ENCODE measurements around the gene ZMYND8.

Gene ZMYND8

GRCh38 chr20:47352332-47353238 is 3.9 kb downstream of the ZMYND8 start:
- in situ Hi-C loops (cut with MboI; ENCODE audit: low sequenced_read_pairs, unreplicated experiment) = no loop called here
- no peak for DNase-seq (ENCODE audit: low spot score)
- no peak for TF ChIP-seq CTCF (IDR thresholded peaks at IDR 0.05; ENCODE audit: borderline replicate concordance, control extremely low read depth, extremely low read depth, insufficient read depth, missing control alignments)

GRCh38 chr20:47351643-47352331 is 4.7 kb downstream of the ZMYND8 start:
- DNase-seq (ENCODE audit: low spot score) = no peak
- TF ChIP-seq CTCF (IDR thresholded peaks at IDR 0.05; ENCODE audit: borderline replicate concordance, control extremely low read depth, extremely low read depth, insufficient read depth, missing control alignments) = no peak
- in situ Hi-C loops (cut with MboI; ENCODE audit: low sequenced_read_pairs, unreplicated experiment) = no loop called here

- in situ Hi-C loops (cut with MboI; ENCODE audit: low sequenced_read_pairs, unreplicated experiment) = no loop called here
Observed at GRCh38 chr20:47350691-47351545, 5.6 kb downstream of the ZMYND8 start.

GRCh38 chr20:47350181-47350550 is 6.3 kb downstream of the ZMYND8 start:
- DNase-seq (ENCODE audit: low spot score) = peak; percentile 38
- TF ChIP-seq CTCF (IDR thresholded peaks at IDR 0.05; ENCODE audit: borderline replicate concordance, control extremely low read depth, extremely low read depth, insufficient read depth, missing control alignments) = no peak
- in situ Hi-C loops (cut with MboI; ENCODE audit: low sequenced_read_pairs, unreplicated experiment) = no loop called here

More at GRCh38 chr20:47350691-47351545, 5.6 kb downstream of the ZMYND8 start:
- DNase-seq (ENCODE audit: low spot score) = no peak
- TF ChIP-seq CTCF (IDR thresholded peaks at IDR 0.05; ENCODE audit: borderline replicate concordance, control extremely low read depth, extremely low read depth, insufficient read depth, missing control alignments) = no peak

- no peak for DNase-seq (ENCODE audit: low spot score)
- TF ChIP-seq CTCF (IDR thresholded peaks at IDR 0.05; ENCODE audit: borderline replicate concordance, control extremely low read depth, extremely low read depth, insufficient read depth, missing control alignments) = no peak
- in situ Hi-C loops (cut with MboI; ENCODE audit: low sequenced_read_pairs, unreplicated experiment) = no loop called here
Observed at GRCh38 chr20:47349365-47350180, 6.9 kb downstream of the ZMYND8 start.

Measured in GM13976 (cell line).